Astrocyte (in vitro differentiated cells and primary cell): ENCODE measurements around the gene NAA15.
"Not testable (repeated sequence)": the region's sequence is repeated elsewhere in the genome, so short reads cannot be mapped to it uniquely, and the experiment has no call there.

ENCODE experiments used
- CTCF ChIP-seq: IDR thresholded peaks from 2 replicates; pipeline ENCODE4 v1.5.1; 2011; ENCODE audit warnings: low read depth, mild to moderate bottlenecking, inconsistent platforms, low read length, moderate library complexity; ENCODE audit not compliant: insufficient read depth
- EZH2 ChIP-seq: IDR thresholded peaks from 2 replicates; pipeline ENCODE4 v1.6.1; 2012; ENCODE audit warnings: mild to moderate bottlenecking, low read length, inconsistent platforms; ENCODE audit not compliant: insufficient read depth

- not testable (repeated sequence) for TF ChIP-seq CTCF, EZH2
These were observed 145.8 kb downstream of the NAA15 start for GRCh38 chr4:139447078-139447477.
